Left kidney (tissue), 2 donors: ENCODE data around the gene BRD1. TPM values are rescaled to one million over a fixed set of nuclear protein-coding genes. Genes with fewer than 3 reads are reported as not detected.
"Not testable (repeated sequence)": the region's sequence is repeated elsewhere in the genome, so short reads cannot be mapped to it uniquely, and the experiment has no call there.

ENCODE experiments used
- DNase-seq: peaks from one replicate; pipeline ENCODE4 v3.0.0-alpha.2; 2013
- polyA plus RNA-seq: library from polyadenylated mRNA; unstranded; fragments of 120-200 nt; gene quantifications from one replicate; pipeline ENCODE4 v1.2.1, GENCODE V29; 2013; ENCODE audit not compliant: insufficient read length

The BRD1 gene
- polyA plus RNA-seq, 1 donor, result 37.1 TPM

GRCh38 chr22:49769691-49770546 lies 57.8 kb downstream of the BRD1 start:
- no peak for DNase-seq

DNA sequence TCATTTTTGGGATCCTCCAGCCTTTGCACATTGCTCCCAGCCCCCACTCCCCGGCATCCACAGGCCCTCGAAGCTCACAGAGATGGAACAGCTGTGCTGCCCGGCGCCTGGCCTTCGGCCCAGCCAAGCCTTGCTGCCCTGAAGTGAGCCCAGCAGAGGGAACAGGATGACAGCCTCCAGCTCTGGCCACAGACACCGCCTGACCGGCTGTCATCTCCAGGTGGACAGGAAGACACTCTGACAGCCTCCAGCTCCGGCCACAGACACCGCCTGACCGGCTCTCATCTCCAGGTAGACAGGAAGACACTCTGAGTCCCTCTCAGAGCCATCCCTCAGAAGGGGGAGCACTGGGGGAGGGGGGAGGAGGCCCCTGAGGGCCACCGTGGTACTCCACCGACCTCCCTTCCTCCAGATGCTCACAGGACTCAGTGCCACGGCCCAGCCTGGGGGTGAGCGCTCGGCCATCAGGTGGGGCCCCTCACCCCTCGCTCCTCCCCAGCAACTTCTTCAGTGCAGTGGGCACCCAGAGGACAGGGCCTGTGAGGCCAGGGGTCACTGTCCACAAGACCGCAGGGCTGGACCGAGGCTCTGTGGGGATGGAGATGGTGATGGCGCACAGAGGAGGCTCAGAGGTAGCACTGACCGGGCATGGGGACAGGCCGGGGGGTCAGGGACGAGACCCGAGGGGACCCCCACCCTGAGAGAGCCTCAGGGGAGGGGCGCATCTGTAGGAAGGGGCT lies 58.6 kb downstream of the BRD1 start:
- peak; percentile 38 for DNase-seq

DNA sequence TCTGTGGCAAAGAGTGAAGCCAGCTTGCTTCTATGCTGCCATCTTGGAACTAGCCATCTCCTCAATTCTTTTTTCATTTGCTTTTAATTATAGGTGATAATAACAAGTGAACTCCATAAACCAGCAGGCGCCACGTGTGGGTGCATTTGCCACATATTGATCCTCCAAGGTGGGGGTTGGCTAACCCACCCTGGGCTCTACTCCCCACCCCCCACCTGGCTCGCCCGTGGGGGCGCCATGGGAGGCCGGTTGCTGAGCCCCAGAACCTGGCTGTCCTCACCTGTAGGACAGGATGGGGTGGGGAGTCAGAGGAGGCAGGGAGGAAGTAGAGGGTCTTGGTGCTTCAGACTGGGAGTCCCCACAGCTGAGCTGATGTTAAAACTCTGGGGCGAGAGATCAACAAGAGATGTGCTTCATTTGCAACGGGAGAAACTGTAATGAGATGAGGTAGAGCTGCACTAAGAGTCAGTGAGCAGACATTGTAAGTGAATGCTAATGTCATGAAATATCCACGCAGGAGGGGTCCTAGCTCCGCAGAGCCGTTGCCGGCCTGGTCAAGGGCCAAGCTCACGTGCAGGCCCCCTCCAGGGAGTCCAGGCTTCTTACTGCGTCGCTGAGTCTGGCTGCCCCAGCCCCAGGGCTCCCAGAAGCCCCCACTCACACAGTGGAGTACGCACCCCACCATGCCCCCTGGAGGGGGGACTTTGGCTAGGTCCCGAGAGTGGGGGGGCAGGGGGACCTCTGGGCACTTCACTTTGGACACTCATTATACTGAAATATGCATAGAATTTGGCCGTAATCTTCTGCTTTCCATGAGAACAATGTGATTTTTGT lies 59.4 kb downstream of the BRD1 start:
- no peak for DNase-seq

DNA sequence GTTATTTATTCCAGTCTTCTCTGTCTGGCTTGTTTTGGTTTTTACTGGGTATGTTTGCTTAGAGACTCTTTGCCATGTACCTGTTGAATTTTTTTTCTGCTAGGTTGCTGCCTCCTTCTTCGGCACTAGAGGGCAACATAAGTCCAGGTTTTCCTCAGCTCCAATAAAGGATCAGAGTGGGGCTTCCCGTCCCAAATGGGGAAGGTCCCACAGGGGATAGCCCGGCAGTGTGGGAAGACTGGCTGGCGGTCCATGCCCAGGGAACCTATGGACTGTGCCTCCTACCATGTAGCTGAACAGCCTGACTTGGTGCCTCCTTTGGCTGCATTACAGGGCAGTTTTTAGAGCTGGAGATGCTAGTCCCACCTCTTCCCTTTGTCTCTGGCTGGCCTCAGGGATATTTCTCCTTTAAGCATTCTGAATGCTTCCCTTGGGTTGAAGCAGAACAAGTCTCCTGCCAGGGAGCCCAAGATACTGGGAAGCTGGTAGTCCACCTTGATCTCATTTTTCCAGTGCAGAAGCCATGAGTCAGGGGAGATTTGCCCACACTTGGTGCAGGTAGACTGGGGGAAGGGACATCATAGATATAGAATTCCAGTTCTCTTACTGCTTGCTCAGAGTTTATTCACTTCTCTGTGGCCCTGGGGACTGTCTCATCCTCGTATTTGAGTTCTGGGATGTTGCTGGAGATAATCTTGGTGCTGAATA lies 60.2 kb downstream of the BRD1 start:
- DNase-seq, result no peak

GRCh38 chr22:49765951-49766350 lies 61.7 kb downstream of the BRD1 start:
- DNase-seq, result no peak

DNA sequence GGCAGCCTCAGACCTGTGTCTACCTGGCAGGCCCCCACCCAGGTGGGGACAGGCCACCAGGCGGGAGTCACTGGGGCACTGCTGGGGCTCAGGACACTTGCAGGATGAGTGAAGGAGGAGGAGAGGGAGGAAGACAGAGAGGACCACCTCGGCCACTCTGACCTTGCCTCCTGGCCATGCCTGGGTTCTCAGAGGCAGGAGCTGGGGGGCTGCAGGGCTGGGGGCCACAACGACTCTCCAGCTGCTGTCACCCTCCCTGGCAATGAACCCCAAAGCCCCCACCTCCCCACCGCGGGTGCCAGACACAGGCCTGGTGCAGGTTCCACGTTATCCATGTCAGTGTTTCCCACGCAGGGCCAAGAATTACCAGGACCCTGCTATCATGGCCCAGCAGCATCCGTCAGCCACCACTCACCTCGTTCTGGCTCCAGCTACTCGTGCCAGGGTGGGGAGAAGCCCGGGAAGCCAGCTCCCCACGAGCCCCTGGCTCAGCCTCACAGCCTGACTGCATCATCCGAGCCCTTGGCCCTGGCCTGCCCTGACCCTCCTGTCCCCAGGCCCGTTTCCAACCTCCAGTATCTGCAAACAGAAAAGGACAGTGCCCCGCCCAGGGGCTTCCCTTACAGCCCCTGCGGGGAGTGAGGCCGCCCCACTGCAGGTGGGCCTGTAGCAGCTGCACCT lies 62.4 kb downstream of the BRD1 start:
- no peak for DNase-seq

DNA sequence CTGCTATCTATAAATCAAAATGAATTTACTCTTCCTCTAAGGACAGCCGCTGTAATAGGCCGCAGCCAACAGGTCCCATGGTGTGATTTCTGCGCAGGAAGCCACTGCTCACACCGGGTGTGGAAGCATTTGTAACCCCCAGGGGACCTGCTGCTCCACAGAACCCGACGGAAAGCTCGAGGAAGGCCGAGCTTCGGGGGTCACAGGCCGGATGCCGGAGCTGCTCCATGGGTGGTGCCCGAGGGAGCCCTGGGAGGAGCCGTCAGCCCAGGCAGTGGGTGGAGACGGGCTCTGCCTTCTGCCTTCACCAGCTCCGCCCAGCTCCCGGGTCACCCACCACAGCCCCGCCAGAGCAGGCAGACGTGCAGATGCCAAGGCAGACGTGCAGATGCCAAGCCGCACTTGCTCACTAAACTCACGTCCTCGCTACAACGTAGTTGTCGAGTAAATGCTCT lies 63.5 kb downstream of the BRD1 start:
- DNase-seq, result no peak

- no peak for DNase-seq
Observed at GRCh38 chr22:49763696-49764095, 64.0 kb downstream of the BRD1 start.

DNA sequence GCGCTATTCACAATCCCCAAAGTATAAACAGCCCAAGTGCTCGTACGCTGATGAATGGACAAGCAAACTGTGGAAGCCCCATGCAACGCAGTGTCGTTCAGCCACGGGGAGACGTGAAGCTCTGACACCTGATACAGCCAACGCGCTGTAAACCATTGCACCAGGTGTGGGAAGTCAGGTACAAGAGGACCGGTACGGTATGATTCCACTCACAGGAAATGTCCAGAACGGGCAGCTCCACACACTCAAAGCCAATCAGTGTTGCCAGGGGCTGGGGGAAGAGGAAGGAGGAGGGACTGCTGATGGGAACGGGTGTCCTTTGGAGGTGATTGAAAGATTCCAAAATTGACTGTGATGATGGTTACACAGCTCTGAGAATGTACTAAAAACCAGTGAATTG lies 64.5 kb downstream of the BRD1 start:
- DNase-seq, result no peak

- DNase-seq, result not testable (repeated sequence)
Observed at GRCh38 chr22:49762571-49762970, 65.1 kb downstream of the BRD1 start.

- no peak for DNase-seq
Observed at GRCh38 chr22:49761836-49762235, 65.8 kb downstream of the BRD1 start.

DNA sequence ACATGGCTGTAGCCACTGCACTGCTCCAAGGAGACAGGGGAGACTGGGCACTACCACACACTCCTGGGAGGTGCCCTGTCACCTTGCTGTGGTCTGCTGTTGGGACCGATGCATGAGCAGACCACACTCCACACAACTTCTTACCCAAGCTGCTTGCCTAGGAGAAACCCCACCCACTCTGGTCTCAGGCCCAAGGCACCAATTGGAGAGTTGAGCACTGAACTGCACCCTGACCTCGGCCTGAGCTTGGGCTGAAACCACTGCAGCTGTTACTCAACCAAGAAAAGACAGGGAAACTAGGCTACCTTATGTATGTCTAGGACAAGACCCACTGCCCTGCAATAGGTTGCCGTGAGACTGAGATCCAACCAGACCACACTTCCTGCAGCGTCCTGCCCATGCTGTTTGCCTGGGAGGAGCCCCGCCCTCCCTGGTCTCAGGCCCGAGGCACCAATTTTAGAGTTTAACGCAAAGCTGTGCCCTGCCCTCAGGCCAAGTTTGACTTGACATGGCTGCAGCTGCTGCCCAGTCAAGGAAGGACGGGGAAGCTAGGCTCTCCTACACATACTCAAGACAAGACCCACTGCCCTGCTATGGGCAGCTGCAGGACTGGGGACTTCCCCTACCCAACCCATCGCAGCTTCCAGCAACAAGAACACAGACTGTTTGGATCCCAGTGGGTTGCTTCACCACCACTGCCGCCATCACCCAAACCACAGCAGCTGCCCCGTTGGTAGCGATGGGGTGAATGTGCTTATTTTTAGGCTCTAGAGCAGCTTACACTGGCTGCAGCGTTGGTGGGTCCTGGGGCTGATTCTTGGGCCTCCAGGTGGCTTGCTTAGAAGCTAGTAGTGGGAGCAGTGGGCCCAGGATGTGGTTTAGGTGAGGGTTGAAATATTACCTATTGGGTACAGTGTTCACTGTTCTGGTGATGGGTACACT lies 66.8 kb downstream of the BRD1 start:
- DNase-seq, result no peak

GRCh38 chr22:49760280-49760629 lies 67.4 kb downstream of the BRD1 start:
- no peak for DNase-seq

GRCh38 chr22:49756676-49757075 lies 71.0 kb downstream of the BRD1 start:
- DNase-seq, result no peak

- no peak for DNase-seq
Observed at GRCh38 chr22:49756201-49756600, 71.5 kb downstream of the BRD1 start.

DNA sequence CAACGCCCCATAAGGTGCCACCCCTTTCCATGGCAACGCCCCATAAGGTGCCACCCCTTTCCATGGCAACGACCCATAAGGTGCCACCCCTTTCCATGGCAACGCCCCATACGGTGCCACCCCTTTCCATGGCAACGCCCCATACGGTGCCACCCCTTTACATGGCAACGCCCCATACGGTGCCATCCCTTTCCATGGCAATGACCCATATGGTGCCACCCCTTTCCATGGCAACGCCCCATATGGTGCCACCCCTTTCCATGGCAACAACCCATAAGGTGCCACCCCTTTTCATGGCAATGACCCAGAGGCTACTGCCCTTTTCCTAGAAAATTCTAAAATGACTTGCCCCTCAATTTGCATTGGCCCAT lies 72.1 kb downstream of the BRD1 start:
- DNase-seq, result no peak

GRCh38 chr22:49754696-49755630 lies 72.7 kb downstream of the BRD1 start:
- DNase-seq, result no peak

- no peak for DNase-seq
Observed at GRCh38 chr22:49753961-49754695, 73.5 kb downstream of the BRD1 start.
